ENCODE results near the gene NKX2-4. TPM values are rescaled to one million over a fixed set of nuclear protein-coding genes. Genes with fewer than 3 reads are reported as not detected.

Gene NKX2-4
- polyA plus RNA-seq, 6 donors from 2014 or later = not detected

GRCh38 chr20:21391185-21391971 is 5.9 kb downstream of the NKX2-4 start:
- ATAC-seq (ENCODE audit: low read depth in 2 of 2) (peak; percentile 37 to 47), DNase-seq (no peak)
- Mint-ChIP-seq H3K36me3 (peaks cover 8 to 27% of the 10 kb centered on the region in 2 donors), H3K4me1 (peaks cover 9 to 22% (median 11%) of the 10 kb centered on the region in 3 donors), H3K27ac (peak overlapping the region in 3 of 6 donors; percentile 34 to 59 (median 58)), H3K9me3 (peaks cover 0 to 13% (median 3%) of the 10 kb centered on the region in 7 donors), H3K27me3 (peaks cover 30 to 37% (median 34%) of the 10 kb centered on the region in 3 donors), H3K4me3 (peak overlapping the region in 4 of 8 donors; percentile 18 to 45 (median 34))

GRCh38 chr20:21390768-21391167 is 6.6 kb downstream of the NKX2-4 start:
- ATAC-seq (ENCODE audit: low read depth in 2 of 2) = no peak
- H3K36me3 Mint-ChIP-seq = peaks cover 8 to 28% of the 10 kb centered on the region in 2 donors

GRCh38 chr20:21389368-21389767 is 8.0 kb downstream of the NKX2-4 start:
- Mint-ChIP-seq H3K27ac (no peak overlapping the region), H3K27me3 (peaks cover 21 to 29% (median 27%) of the 10 kb centered on the region in 3 donors), H3K36me3 (peaks cover 8 to 28% of the 10 kb centered on the region in 2 donors), H3K4me3 (no peak overlapping the region), H3K9me3 (peaks cover 0 to 6% (median 3%) of the 10 kb centered on the region in 7 donors), H3K4me1 (peaks cover 9 to 17% (median 11%) of the 10 kb centered on the region in 3 donors)
- DNase-seq = no peak
- no peak for ATAC-seq (ENCODE audit: low read depth in 2 of 2)

More at GRCh38 chr20:21390768-21391167, 6.6 kb downstream of the NKX2-4 start:
- DNase-seq = no peak
- Mint-ChIP-seq H3K4me1 (peaks cover 9 to 22% (median 11%) of the 10 kb centered on the region in 3 donors), H3K4me3 (no peak overlapping the region), H3K27ac (no peak overlapping the region), H3K27me3 (peaks cover 30 to 37% (median 34%) of the 10 kb centered on the region in 3 donors), H3K9me3 (peaks cover 0 to 13% (median 3%) of the 10 kb centered on the region in 7 donors)

- ATAC-seq (ENCODE audit: low read depth in 2 of 2) = no peak
- Mint-ChIP-seq H3K27me3 (peaks cover 20 to 28% (median 26%) of the 10 kb centered on the region in 3 donors), H3K27ac (no peak overlapping the region), H3K36me3 (peaks cover 8 to 33% of the 10 kb centered on the region in 2 donors), H3K4me3 (no peak overlapping the region), H3K9me3 (peaks cover 0 to 5% (median 0%) of the 10 kb centered on the region in 7 donors), H3K4me1 (peaks cover 9 to 17% (median 11%) of the 10 kb centered on the region in 3 donors)
- no peak for DNase-seq
Measured at GRCh38 chr20:21388566-21388965, 8.8 kb downstream of the NKX2-4 start.

GRCh38 chr20:21387528-21387927 is 9.8 kb downstream of the NKX2-4 start:
- Mint-ChIP-seq H3K36me3 (peaks cover 8 to 38% of the 10 kb centered on the region in 2 donors), H3K27ac (no peak overlapping the region)

GRCh38 chr20:21386111-21386510 is 11.2 kb downstream of the NKX2-4 start:
- H3K27me3 Mint-ChIP-seq = peaks cover 0 to 6% (median 3%) of the 10 kb centered on the region in 3 donors
- ATAC-seq (ENCODE audit: low read depth in 2 of 2) = no peak

More at GRCh38 chr20:21387528-21387927, 9.8 kb downstream of the NKX2-4 start:
- Mint-ChIP-seq H3K9me3 (no peaks in the 10 kb centered on the region), H3K4me3 (no peak overlapping the region), H3K4me1 (peaks cover 6 to 11% (median 9%) of the 10 kb centered on the region in 3 donors), H3K27me3 (peaks cover 10 to 18% (median 17%) of the 10 kb centered on the region in 3 donors)
- DNase-seq (no peak), ATAC-seq (ENCODE audit: low read depth in 2 of 2) (no peak)

GRCh38 chr20:21384308-21384892 is 12.9 kb downstream of the NKX2-4 start:
- H3K27me3 Mint-ChIP-seq = no peaks in the 10 kb centered on the region
- no peaks in the 10 kb centered on the region for H3K4me1 Mint-ChIP-seq
- ATAC-seq (ENCODE audit: low read depth in 2 of 2) (no peak), DNase-seq (no peak)
- H3K36me3 Mint-ChIP-seq = peaks cover 0 to 47% of the 10 kb centered on the region in 2 donors
- H3K27ac Mint-ChIP-seq = no peak overlapping the region
- H3K9me3 Mint-ChIP-seq = no peaks in the 10 kb centered on the region
- no peak overlapping the region for H3K4me3 Mint-ChIP-seq

More at GRCh38 chr20:21386111-21386510, 11.2 kb downstream of the NKX2-4 start:
- Mint-ChIP-seq H3K4me1 (peaks cover 0 to 4% (median 0%) of the 10 kb centered on the region in 3 donors), H3K27ac (no peak overlapping the region), H3K4me3 (no peak overlapping the region), H3K36me3 (peaks cover 0 to 45% of the 10 kb centered on the region in 2 donors), H3K9me3 (no peaks in the 10 kb centered on the region)
- DNase-seq = no peak

GRCh38 chr20:21381619-21382018 is 15.7 kb downstream of the NKX2-4 start:
- peak overlapping the region in 1 of 6 donors; percentile 36 for H3K27ac Mint-ChIP-seq
- DNase-seq = no peak
- H3K9me3 Mint-ChIP-seq = no peaks in the 10 kb centered on the region
- ATAC-seq (ENCODE audit: low read depth in 2 of 2) = no peak
- no peak overlapping the region for H3K4me3 Mint-ChIP-seq
- no peaks in the 10 kb centered on the region for H3K4me1 Mint-ChIP-seq
- peaks cover 2 to 45% of the 10 kb centered on the region in 2 donors for H3K36me3 Mint-ChIP-seq
- H3K27me3 Mint-ChIP-seq = no peaks in the 10 kb centered on the region

GRCh38 chr20:21380711-21381110 is 16.6 kb downstream of the NKX2-4 start:
- no peak for DNase-seq
- no peaks in the 10 kb centered on the region for H3K27me3 Mint-ChIP-seq
- no peaks in the 10 kb centered on the region for H3K4me1 Mint-ChIP-seq
- no peaks in the 10 kb centered on the region for H3K9me3 Mint-ChIP-seq
- ATAC-seq (ENCODE audit: low read depth in 2 of 2) = no peak
- peaks cover 8 to 45% of the 10 kb centered on the region in 2 donors for H3K36me3 Mint-ChIP-seq
- H3K27ac Mint-ChIP-seq = no peak overlapping the region
- H3K4me3 Mint-ChIP-seq = no peak overlapping the region

- Mint-ChIP-seq H3K27ac (no peak overlapping the region), H3K4me3 (peak overlapping the region in 1 of 8 donors; percentile 47), H3K27me3 (no peaks in the 10 kb centered on the region), H3K36me3 (peaks cover 8 to 51% of the 10 kb centered on the region in 2 donors), H3K9me3 (no peaks in the 10 kb centered on the region), H3K4me1 (peaks cover 0 to 5% (median 2%) of the 10 kb centered on the region in 3 donors)
- no peak for ATAC-seq (ENCODE audit: low read depth in 2 of 2)
- no peak for DNase-seq
Measured at GRCh38 chr20:21378259-21378658, 19.1 kb downstream of the NKX2-4 start.

- Mint-ChIP-seq H3K27ac (peak overlapping the region in 1 of 6 donors; percentile 90), H3K4me1 (peaks cover 0 to 5% (median 2%) of the 10 kb centered on the region in 3 donors), H3K36me3 (peaks cover 8 to 49% of the 10 kb centered on the region in 2 donors), H3K9me3 (no peaks in the 10 kb centered on the region), H3K27me3 (no peaks in the 10 kb centered on the region), H3K4me3 (no peak overlapping the region)
- DNase-seq (no peak), ATAC-seq (ENCODE audit: low read depth in 2 of 2) (no peak)
Measured at GRCh38 chr20:21377701-21378100, 19.6 kb downstream of the NKX2-4 start.

GRCh38 chr20:21376626-21377025 is 20.7 kb downstream of the NKX2-4 start:
- Mint-ChIP-seq H3K9me3 (no peaks in the 10 kb centered on the region), H3K36me3 (peaks cover 17 to 52% of the 10 kb centered on the region in 2 donors), H3K27ac (peak overlapping the region in 2 of 6 donors; percentile 3 to 75), H3K27me3 (no peaks in the 10 kb centered on the region), H3K4me3 (peak overlapping the region in 1 of 8 donors; percentile 18), H3K4me1 (peaks cover 0 to 5% (median 2%) of the 10 kb centered on the region in 3 donors)
- ATAC-seq (ENCODE audit: low read depth in 2 of 2) (no peak), DNase-seq (no peak)

- H3K27me3 Mint-ChIP-seq = no peaks in the 10 kb centered on the region
- H3K27ac Mint-ChIP-seq = peak overlapping the region in 1 of 6 donors; percentile 74
- H3K4me3 Mint-ChIP-seq = no peak overlapping the region
- ATAC-seq (ENCODE audit: low read depth in 2 of 2) (no peak), DNase-seq (no peak)
- peaks cover 25 to 42% of the 10 kb centered on the region in 2 donors for H3K36me3 Mint-ChIP-seq
- no peaks in the 10 kb centered on the region for H3K9me3 Mint-ChIP-seq
- peaks cover 0 to 5% (median 2%) of the 10 kb centered on the region in 3 donors for H3K4me1 Mint-ChIP-seq
Measured at GRCh38 chr20:21373436-21373835, 23.9 kb downstream of the NKX2-4 start.
